DMS 273 (cell line): ENCODE results near the gene MSMO1.

Experiments
- DNase-seq: peaks from one replicate; lab custom pipeline; 2025; ENCODE audit not compliant: unreplicated experiment; lab: John Stamatoyannopoulos, UW

The MSMO1 gene

GRCh38 chr4:165386328-165386727, 58.9 kb downstream of the MSMO1 start:
- DNase-seq, result no peak

GRCh38 chr4:165388756-165389155, 61.3 kb downstream of the MSMO1 start:
- DNase-seq, result no peak
